OCI-LY7 (cell line): Measurements from ENCODE around the gene SLC16A14.

Source experiments
- EZH2phosphoT487 ChIP-seq: fragments of 200-600 bp; sonication (generic); IDR thresholded peaks from 2 replicates; pipeline ENCODE4 v1.6.1; 2018; ENCODE audit warnings: low read depth, borderline replicate concordance, mild to moderate bottlenecking, mixed run types, antibody characterized with exemption, low read length, moderate library complexity, mixed read lengths
- TF ChIP-seq, protein P1 (sequence below): fragments of 200-600 bp; sonication (generic); conservative IDR thresholded peaks from 2 replicates; pipeline ENCODE4 v1.5.1; 2014; ENCODE audit warnings: mild to moderate bottlenecking, antibody characterized with exemption, low read length, moderate library complexity, mixed read lengths

DNA sequence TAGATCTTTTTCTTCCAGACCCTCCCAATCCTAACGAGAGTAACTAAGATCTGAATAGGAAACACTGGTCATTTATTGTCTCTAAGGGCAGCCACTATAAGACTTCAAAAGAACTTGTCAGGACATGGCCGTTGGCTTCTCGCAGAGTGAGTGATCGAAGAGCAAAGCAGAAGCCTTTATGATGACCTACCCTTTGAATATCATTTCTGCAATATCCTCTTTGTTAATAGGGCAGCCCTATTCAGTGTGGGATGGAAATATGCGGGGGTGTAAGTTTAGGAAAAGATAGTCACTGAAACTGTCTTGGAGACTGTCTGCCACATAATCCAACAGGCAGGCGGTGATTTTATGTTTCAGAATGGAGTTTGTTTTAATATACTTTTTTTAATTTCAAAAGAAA, 75.5 kb downstream of the SLC16A14 start:
- TF ChIP-seq, protein P1, sequence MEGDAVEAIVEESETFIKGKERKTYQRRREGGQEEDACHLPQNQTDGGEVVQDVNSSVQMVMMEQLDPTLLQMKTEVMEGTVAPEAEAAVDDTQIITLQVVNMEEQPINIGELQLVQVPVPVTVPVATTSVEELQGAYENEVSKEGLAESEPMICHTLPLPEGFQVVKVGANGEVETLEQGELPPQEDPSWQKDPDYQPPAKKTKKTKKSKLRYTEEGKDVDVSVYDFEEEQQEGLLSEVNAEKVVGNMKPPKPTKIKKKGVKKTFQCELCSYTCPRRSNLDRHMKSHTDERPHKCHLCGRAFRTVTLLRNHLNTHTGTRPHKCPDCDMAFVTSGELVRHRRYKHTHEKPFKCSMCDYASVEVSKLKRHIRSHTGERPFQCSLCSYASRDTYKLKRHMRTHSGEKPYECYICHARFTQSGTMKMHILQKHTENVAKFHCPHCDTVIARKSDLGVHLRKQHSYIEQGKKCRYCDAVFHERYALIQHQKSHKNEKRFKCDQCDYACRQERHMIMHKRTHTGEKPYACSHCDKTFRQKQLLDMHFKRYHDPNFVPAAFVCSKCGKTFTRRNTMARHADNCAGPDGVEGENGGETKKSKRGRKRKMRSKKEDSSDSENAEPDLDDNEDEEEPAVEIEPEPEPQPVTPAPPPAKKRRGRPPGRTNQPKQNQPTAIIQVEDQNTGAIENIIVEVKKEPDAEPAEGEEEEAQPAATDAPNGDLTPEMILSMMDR: no peak
- no peak for TF ChIP-seq EZH2phosphoT487
